GM21717 (cell line): ENCODE data around the gene DHRS2.

Source experiments
- ATAC-seq: cut with Tn5 transposase; IDR thresholded peaks from one replicate; pipeline ENCODE4 v1.9.1; 2021; ENCODE audit warnings: mild to moderate bottlenecking, moderate library complexity; ENCODE audit not compliant: unreplicated experiment

Gene DHRS2

DNA sequence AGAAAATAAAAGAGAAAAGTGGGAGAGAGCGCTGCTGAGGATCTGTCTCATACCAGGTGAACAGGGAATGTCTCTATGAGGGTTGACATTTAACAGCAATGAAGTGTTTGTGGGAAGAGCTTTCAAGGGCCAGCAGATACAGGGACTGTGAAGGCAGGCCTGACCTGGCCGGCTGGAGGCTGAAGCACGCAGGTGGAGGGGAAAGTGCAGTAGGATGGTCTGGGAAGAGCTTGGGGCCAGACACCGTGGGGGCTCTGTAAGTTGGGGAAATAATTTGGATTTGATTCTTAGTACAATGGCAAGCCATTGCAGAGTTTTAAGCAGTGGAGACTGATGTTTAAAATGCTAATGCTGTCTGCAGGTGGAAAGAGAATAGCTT is 23.8 kb upstream of the DHRS2 start:
- ATAC-seq: no peak

GRCh38 chr14:23612802-23613201 is 23.4 kb upstream of the DHRS2 start:
- ATAC-seq: no peak

DNA sequence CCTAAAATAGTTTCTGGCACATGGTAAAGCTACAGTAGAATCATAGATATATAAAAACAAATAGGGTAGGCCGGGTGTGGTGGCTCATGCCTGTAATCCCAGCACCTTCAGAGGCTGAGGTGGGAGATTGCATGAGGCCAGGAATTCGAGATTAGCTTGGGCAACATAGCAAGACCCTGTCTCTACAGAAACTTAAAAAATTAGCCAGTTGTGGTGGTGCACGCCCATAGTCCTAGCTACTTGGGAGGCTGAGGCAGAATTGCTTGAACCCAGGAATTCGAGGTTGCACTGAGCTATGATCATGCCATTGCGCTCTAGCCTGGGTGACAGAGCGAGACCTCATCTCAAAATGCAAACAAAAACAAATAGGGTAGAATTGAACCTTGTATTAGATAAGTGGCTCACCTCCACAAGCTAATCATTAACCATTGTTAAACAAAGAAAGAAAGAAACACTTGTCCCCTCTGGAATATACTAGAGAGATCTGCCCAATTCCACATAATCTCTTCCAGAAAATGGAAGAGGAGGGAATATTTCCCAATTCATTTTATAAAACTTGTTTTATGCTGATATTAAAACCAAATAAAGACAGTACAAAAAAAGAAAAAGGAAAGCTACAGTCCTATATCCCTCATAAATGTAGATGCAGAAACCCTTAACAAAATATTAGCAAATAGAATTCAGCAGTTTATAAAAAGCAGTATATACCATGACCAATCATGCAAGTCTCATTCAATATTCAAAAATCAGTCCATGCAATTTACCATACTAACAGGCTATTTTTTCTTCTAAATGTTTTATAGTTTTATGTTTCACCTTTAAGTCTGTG is 22.7 kb upstream of the DHRS2 start:
- ATAC-seq: no peak

- ATAC-seq: no peak
Observed at GRCh38 chr14:23614395-23614828, 21.8 kb upstream of the DHRS2 start.

GRCh38 chr14:23615856-23616255 is 20.3 kb upstream of the DHRS2 start:
- ATAC-seq: no peak

DNA sequence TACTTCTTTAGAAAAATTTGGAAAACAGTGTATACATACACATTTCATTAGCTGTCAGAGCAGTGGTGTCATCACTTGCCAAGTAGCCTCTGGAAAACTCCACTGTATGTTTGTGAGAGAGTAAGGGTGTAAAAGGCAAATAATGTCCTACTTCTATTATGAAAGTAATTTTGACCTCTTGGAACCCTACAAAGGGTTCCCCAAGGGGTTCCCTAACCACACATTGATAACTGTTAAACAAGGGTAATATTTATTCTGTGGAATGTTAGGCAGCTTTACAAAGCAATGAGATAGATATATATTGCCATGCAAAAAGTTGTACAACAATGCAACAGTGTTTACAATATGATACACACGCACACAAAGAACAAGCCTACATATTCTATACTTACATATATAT is 18.6 kb upstream of the DHRS2 start:
- no peak for ATAC-seq

DNA sequence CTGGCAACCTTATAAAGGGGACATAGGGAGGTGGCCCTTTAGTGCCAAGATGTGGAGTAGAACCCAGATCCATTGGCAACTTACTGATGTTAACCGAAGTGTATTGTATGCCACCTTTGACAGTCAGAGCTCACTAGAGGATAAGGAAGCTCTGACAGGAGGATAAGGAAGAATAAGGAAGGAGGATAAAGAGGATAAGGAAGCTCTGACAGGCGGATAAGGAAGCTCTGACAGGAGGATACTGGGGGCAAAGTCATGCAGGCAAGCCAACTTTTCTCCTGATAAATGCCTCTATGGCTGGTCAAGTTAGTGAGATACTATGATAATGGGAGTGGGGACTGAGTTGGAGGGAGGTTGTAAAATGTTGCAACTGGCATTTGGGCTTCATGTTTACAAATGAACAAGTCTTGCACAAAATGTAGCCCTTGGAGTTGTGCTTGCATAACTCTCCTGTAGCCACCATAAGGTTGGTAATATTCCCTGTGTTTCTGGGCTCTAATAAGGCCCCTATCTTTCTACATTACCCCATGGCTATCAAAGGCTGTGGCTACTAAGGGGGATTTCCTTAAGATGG is 17.7 kb upstream of the DHRS2 start:
- no peak for ATAC-seq

GRCh38 chr14:23620177-23620702 is 15.9 kb upstream of the DHRS2 start:
- ATAC-seq: no peak

- ATAC-seq: no peak
Observed at GRCh38 chr14:23621204-23621931, 14.8 kb upstream of the DHRS2 start.

- no peak for ATAC-seq
Observed at GRCh38 chr14:23621932-23622730, 14.0 kb upstream of the DHRS2 start.

DNA sequence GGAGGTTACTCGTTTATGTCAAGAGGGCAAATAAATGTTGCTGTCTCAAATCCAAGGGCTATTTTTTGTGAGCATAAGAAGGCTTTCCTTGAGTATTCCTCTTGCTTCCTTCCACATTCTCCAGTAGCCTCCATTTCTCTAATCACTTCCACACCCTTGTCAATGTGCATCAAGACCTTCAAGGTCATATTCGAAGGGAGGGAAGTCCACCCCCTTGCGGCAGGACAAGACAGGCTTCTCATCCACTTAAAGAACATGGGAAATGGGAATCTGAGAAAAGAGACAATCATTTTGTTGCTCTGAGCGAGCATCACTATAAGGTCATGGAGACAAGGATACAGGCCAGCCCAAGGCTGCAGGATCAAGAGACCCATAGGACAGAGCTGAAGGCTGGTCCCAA is 13.2 kb upstream of the DHRS2 start:
- ATAC-seq: no peak

GRCh38 chr14:23623962-23624361 is 12.2 kb upstream of the DHRS2 start:
- no peak for ATAC-seq

DNA sequence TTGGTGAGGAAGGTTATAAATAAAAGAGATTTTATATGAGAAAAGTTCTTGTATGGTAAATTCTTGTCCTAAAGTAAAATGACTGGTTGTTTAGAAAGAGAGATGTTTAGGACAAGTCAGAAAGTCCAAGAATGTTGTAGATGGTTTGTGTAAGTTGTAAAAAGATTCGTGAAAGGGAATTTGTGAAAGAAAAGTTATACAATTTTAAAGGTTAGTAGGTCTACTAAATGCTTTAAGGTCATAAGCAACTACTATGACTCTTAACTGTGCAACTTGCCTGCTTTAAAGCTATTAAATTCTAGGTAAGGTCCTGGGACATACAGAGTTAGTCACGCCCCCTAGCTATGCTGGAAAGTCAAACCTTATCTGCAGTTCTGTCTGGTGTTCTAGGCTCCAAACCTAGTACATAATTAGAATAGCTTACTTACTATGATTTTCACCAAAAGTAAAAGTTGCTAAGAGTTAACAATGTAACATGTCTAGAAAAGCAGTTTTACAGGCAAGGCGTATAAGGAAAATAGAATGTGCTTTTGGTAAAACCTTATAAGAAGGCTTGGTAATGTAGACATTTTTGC is 11.2 kb upstream of the DHRS2 start:
- ATAC-seq: no peak

GRCh38 chr14:23626946-23627345 is 9.2 kb upstream of the DHRS2 start:
- ATAC-seq: no peak

- no peak for ATAC-seq
Observed at GRCh38 chr14:23627961-23628360, 8.2 kb upstream of the DHRS2 start.

- no peak for ATAC-seq
Observed at GRCh38 chr14:23629204-23629603, 7.0 kb upstream of the DHRS2 start.

DNA sequence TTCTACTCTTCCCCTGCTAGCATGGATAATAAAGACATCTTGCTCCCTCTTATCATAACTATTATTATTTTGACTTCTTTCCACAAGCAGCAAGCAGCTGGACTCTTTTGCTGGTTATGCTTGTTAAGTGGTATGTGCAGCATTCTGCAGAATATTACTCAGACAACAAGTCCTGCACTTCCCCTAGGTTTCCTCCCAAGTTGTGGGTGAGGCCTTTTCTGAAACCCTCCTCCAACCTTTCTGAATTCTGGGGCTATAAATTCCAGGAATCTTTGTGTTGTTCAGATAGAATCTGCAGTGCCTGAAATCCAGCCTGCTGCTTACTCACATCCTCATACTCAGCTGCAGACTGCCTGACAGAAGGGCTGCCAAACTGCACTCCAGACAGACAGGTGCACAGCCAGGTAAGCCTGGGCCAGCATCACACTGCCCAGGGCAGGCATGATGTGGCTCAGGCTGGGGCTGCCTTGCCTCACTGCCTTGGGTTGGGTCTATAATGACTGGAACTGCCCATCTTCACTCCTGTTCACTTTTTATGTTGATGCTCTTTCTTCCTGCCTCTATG is 6.2 kb upstream of the DHRS2 start:
- ATAC-seq: no peak

DNA sequence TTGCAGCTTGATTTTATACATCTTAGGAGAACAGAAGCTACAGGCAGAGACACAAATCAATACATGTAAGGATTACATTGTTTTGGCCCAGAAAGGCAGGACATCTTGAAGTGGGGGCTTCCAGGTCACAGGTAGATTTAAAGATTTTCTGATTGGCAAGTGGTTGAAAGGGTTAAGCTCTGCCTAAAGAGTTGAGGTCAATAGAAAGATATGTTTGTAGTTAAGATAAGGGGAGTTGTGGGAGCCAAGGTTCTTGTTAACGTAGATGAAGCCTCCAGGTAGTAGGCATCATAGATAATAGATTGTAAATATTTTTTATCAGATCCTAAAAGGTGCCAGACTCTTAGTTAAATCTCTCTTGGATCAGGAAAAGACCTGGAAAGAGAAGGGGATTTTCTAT is 5.5 kb upstream of the DHRS2 start:
- no peak for ATAC-seq

- ATAC-seq: no peak
Observed at GRCh38 chr14:23631234-23631633, 4.9 kb upstream of the DHRS2 start.

- ATAC-seq: no peak
Observed at GRCh38 chr14:23631702-23632460, 4.3 kb upstream of the DHRS2 start.
